OCI-LY1 (cell line): ENCODE results near the gene IGF1R.

Experiments used
- CTCF ChIP-seq: fragments of 200-600 bp; sonication (generic), shearing (Covaris generic); IDR thresholded peaks from 2 replicates; pipeline ENCODE4 v1.5.1; 2017; ENCODE audit warnings: mild to moderate bottlenecking, antibody characterized with exemption, low read length, moderate library complexity, mixed read lengths
- EZH2 ChIP-seq: fragments of 200-600 bp; sonication (generic), shearing (Covaris generic); IDR thresholded peaks from 2 replicates; pipeline ENCODE4 v1.8.0; 2017; ENCODE audit warnings: borderline replicate concordance, mixed run types, mild to moderate bottlenecking, antibody characterized with exemption, low read length, moderate library complexity, mixed read lengths

GRCh38 chr15:98933406-98933805 lies 285.1 kb downstream of the IGF1R start:
- no peak for TF ChIP-seq CTCF
- no peak for TF ChIP-seq EZH2
